ENCODE data around the gene SGCA. TPM values are rescaled to one million over a fixed set of nuclear protein-coding genes. Genes with fewer than 3 reads are reported as not detected.

The SGCA gene
- total RNA-seq, 1 donor from 2014 or later: 137 TPM

GRCh38 chr17:50185631-50186471, 20.0 kb downstream of the SGCA start:
- DNase-seq: no peak

DNA sequence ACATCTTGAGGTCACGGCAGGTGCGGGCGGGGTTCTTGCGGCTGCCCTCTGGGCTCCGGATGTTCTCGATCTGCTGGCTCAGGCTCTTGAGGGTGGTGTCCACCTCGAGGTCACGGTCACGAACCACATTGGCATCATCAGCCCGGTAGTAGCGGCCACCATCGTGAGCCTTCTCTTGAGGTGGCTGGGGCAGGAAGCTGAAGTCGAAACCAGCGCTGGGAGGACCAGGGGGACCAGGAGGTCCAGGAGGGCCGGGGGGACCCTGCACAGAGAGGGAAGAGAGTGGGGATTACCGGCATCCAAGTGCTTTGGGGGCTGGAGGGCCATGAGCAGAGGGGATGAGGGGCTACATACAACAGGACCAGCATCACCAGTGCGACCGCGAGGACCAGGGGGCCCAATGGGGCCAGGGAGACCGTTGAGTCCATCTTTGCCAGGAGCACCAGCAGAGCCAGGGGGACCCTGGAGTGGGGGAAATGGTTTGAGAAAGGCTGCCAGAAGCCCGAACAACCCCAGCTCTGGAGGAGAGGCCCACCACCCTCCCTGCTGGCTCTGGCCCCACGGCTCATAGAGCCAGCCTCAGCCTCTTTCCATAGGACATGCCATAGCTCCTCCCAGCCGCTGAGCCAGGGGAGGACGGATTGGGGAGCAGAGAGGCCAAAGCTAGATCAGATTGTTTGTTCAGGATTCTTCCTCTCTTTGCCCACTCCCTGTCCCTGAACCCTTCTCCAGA, 21.0 kb downstream of the SGCA start:
- no peak for TF ChIP-seq CTCF (IDR thresholded peaks at IDR 0.05; ENCODE audit: borderline replicate concordance)
- DNase-seq: no peak
- Histone ChIP-seq H3K36me3 (peaks cover 62% of the 10 kb centered on the region), H3K27ac (replicated peaks) (no peak overlapping the region), H3K27me3 (ENCODE audit: low read depth) (no peaks in the 10 kb centered on the region), H3K4me1 (no peaks in the 10 kb centered on the region), H3K4me3 (no peak overlapping the region), H3K9me3 (replicated peaks) (no peaks in the 10 kb centered on the region)
- intact Hi-C loops (cut with micrococcal nuclease): no loop called here

More at GRCh38 chr17:50185631-50186471, 20.0 kb downstream of the SGCA start:
- H3K4me1 ChIP-seq: no peaks in the 10 kb centered on the region
- no peaks in the 10 kb centered on the region for H3K27me3 ChIP-seq (ENCODE audit: low read depth)
- intact Hi-C loops (cut with micrococcal nuclease): no loop called here
- H3K9me3 ChIP-seq (replicated peaks): no peaks in the 10 kb centered on the region
- H3K4me3 ChIP-seq: no peak overlapping the region
- H3K36me3 ChIP-seq: peaks cover 52% of the 10 kb centered on the region
- TF ChIP-seq CTCF (IDR thresholded peaks at IDR 0.05; ENCODE audit: borderline replicate concordance): no peak
- no peak overlapping the region for H3K27ac ChIP-seq (replicated peaks)

GRCh38 chr17:50187394-50187725, 21.6 kb downstream of the SGCA start:
- Histone ChIP-seq H3K4me3 (no peak overlapping the region), H3K36me3 (peaks cover 67% of the 10 kb centered on the region), H3K27ac (replicated peaks) (no peak overlapping the region), H3K27me3 (ENCODE audit: low read depth) (no peaks in the 10 kb centered on the region), H3K4me1 (no peaks in the 10 kb centered on the region), H3K9me3 (replicated peaks) (no peaks in the 10 kb centered on the region)
- TF ChIP-seq CTCF (IDR thresholded peaks at IDR 0.05; ENCODE audit: borderline replicate concordance): no peak
- intact Hi-C loops (cut with micrococcal nuclease): no loop called here
- no peak for DNase-seq

DNA sequence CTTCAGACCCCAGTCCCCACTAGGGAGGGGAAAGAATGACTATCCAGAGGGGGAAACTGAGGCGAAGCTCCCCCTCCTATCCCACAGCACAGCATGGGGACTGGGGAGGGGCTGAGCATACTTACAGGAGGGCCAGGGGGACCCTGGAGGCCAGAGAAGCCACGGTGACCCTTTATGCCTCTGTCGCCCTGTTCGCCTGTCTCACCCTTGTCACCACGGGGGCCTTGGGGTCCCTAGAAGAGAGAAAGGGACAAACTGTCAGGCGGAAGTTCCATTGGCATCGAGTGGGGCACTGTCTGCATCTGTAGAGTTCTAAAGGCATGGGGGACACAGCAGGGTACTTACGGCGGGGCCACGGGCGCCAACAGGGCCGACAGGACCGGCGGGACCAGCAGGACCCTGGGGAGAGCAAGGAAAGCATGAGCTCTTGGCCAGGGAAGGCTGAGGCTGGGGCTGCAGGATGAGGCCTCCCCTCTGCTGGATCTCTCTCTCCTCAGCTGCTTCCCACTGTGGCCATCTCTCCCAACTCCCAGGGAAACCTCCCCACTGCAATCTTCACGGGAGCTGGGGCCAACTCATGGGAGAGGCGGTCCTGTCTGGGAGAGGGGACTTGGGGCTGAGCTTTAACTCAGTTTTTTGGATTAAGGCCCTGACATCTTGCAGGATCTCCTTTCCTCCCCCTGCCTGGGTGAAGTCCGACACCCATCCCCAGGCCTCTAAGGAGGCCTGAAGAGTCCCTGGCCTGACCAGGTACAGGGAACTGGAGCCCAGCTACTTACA, 22.1 kb downstream of the SGCA start:
- Histone ChIP-seq H3K4me1 (no peaks in the 10 kb centered on the region), H3K9me3 (replicated peaks) (no peaks in the 10 kb centered on the region), H3K4me3 (no peak overlapping the region), H3K27ac (replicated peaks) (no peak overlapping the region), H3K36me3 (peaks cover 72% of the 10 kb centered on the region), H3K27me3 (ENCODE audit: low read depth) (no peaks in the 10 kb centered on the region)
- intact Hi-C loops (cut with micrococcal nuclease): no loop called here
- no peak for TF ChIP-seq CTCF (IDR thresholded peaks at IDR 0.05; ENCODE audit: borderline replicate concordance)
- DNase-seq: no peak

- H3K36me3 ChIP-seq: peaks cover 78% of the 10 kb centered on the region
- no peaks in the 10 kb centered on the region for H3K4me1 ChIP-seq
- H3K9me3 ChIP-seq (replicated peaks): no peaks in the 10 kb centered on the region
- intact Hi-C loops (cut with micrococcal nuclease): no loop called here
- no peaks in the 10 kb centered on the region for H3K27me3 ChIP-seq (ENCODE audit: low read depth)
- TF ChIP-seq CTCF (IDR thresholded peaks at IDR 0.05; ENCODE audit: borderline replicate concordance): no peak
- no peak overlapping the region for H3K4me3 ChIP-seq
- no peak for DNase-seq
- H3K27ac ChIP-seq (replicated peaks): no peak overlapping the region
Observed at GRCh38 chr17:50188531-50188920, 22.7 kb downstream of the SGCA start.
